ENCODE data around the gene NMT2.

DNA sequence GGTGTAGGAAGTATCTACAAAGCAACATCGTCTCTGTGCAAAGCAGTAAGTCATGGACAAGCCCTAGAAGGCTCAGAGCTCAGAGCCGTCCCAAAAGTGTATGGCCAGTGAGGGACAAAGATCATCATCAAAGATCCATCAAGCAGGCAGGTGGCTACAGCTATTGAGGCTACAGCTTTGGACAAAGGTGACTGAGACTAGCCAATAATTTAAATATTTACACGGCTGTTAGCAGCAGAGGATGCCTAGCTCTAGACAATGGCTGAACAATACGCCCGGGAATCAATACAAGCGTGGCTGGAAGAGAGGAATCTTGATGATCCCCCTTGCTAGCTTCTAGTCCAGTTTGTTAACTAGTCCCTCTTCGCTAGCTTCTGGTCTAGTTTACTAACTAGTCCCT lies 17.9 kb downstream of the NMT2 start:
- TF ChIP-seq, protein P1, sequence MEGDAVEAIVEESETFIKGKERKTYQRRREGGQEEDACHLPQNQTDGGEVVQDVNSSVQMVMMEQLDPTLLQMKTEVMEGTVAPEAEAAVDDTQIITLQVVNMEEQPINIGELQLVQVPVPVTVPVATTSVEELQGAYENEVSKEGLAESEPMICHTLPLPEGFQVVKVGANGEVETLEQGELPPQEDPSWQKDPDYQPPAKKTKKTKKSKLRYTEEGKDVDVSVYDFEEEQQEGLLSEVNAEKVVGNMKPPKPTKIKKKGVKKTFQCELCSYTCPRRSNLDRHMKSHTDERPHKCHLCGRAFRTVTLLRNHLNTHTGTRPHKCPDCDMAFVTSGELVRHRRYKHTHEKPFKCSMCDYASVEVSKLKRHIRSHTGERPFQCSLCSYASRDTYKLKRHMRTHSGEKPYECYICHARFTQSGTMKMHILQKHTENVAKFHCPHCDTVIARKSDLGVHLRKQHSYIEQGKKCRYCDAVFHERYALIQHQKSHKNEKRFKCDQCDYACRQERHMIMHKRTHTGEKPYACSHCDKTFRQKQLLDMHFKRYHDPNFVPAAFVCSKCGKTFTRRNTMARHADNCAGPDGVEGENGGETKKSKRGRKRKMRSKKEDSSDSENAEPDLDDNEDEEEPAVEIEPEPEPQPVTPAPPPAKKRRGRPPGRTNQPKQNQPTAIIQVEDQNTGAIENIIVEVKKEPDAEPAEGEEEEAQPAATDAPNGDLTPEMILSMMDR (IDR thresholded peaks at IDR 0.05) = no peak
- TF ChIP-seq POLR2A (IDR thresholded peaks at IDR 0.05) = no peak

All from prostate gland (tissue), 2 donors.